DMS 273 treated with DMSO at 0.1 percent for 48 hours (cell line): Measurements from ENCODE around the gene RAB10.
"Not testable (repeated sequence)": the region's sequence is repeated elsewhere in the genome, so short reads cannot be mapped to it uniquely, and the experiment has no call there.

Experiments
- DNase-seq: peaks from one replicate; lab custom pipeline; 2025; lab: John Stamatoyannopoulos, UW

The RAB10 gene

DNA sequence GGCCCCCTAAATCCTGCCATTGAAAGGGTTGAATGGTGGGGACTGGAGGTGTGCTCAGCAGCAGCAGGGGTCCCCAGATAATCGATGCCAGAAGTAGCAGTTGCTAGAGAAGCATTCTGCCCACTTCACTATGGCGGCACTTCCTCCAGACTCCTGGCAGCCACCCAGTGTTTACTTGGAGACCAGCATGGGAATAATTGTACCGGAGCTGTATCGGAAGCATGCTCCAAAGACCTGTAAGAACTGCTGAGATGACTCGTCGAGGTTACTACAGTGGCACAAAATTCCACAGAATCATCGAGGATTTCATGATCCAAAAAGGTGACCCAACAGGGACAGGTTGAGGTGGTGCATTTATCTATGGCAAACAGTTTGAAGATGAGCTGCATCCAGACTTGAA is 128.0 kb downstream of the RAB10 start:
- DNase-seq, result no peak

DNA sequence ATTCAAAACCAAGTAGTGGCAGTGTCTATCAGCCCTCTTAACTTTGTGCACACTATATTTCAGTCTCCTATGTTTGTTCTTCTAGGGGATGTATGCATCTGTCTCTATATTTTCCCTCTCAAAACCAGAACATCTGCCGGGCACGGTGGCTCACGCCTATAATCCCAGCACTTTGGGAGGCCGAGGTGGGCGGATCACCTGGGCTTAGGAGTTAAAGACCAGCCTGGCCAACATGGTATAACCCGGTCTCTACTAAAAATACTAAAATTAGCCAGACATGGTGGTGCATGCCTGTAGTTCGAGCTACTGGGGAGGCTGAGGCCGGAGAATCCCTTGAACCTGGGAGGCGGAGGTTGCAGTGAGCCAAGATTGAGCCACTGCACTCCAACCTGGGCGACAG is 129.1 kb downstream of the RAB10 start:
- no peak for DNase-seq

DNA sequence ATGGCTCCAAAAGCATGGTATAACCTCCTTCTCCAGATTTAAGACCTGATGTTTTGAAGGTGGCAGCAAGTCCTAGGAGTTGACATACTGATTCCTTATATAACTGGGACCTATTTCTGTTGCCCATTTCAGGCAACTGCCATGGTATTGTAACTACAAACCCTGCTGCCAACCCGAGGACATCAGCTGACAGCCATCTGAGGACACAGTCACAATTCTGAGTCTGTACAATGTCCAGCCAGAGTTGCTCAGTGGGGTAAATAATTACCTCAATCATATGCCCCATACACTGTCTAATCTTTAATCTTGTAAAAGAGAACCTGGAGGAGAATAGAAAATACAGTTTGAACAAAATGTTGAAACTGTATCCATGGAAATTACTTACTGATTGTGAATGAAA is 130.3 kb downstream of the RAB10 start:
- no peak for DNase-seq

DNA sequence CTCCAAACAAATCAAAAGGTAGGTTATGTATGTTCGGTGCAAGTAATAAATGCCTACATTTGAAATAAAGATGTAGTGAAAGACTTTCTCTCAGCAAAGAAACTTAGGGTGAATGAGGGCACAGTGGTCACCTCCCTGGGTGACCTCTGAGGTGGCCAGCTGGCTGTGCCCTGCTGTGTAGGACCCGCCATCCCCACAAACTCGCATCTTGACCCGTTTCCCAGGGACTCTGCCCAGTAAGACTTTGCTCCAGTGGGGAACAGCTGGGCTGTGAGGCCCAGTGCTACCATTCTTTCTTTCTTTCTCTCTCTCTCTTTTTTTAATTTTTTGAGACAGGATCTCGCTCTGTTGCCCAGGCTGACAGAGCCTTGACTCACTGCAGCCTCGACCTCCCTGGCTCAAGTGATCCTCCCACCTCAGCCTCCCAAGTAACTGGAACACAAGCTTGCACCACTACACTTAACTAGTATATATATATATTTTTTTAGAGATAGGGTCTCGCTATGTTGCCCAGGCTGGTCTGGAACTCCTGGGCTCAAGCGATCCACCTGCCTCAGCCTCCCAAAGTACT is 130.8 kb downstream of the RAB10 start:
- no peak for DNase-seq

DNA sequence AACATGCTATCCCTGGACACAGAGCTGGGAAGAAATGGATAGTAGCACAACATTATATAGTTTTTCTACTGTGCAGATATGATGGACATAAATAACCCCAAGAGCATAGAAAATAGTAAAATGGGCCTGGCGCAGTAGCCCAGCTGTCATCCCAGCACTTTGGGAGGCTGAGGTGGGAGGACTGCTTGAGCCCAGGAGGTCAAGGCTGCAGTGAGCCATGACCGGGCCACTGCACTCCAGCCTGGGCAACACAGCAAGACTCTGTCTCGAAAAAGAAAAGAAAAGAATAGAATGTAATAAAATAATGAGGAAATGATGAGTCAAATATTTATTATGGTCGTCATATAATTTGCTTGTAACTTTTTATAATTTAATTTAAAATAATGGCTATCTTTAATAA is 131.5 kb downstream of the RAB10 start:
- no peak for DNase-seq

DNA sequence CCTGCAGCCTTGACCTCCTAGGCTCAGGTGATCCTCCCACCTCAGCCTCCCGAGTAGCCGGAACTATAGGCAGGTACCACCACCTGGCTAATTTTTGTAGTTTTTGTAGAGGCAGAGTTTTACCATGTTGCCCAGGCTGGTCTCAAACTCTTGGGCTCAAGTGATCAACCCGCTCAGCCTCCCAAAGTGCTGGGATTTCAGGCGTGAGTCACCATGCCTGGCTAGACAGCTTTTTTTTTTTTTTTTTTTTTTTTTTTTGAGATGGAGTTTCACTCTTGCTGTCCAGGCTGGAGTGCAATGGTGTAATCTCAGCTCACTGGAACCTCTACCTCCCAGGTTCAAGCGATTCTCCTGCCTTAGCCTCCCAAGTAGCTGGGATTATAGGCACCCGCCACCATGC is 132.7 kb downstream of the RAB10 start:
- DNase-seq, result not testable (repeated sequence)

DNA sequence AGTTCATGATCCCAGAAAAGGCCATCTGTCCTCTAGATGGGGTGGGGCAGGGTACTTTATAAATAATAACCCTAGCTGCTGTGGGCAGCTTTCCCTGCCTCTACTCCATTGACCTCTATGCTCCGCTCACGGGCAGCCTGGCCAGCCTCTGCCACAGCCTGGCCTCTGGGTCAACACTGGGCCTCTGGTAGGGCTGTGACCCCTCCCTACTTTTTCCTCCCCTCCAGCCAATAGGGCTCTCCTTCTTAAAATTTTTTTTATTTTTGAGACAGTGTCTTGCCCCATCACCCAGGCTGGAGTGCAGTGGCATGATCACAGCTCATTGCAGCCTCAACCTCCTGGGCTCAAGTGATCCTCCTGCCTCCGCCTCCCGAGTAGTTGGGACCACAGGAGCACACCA is 134.9 kb downstream of the RAB10 start:
- DNase-seq, result no peak

DNA sequence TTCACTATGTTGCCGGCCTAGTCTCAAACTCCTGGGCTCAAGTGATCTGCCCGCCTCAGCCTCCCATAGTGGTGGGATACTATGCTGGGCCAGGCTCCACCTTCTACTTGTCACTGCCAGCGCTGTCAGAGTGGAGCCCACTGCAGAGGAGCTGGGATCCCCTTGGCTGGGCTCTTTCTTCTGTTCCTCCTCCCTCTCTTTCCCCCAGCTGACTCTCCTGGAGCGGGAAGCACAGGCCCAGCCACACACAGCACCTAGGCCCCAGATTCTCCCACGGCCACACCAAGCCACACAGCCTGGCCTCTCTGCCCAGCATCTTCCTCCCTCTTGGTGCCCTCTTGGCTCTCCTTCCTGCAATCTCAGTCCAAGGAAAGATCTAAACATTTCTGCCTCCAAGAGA is 135.3 kb downstream of the RAB10 start:
- no peak for DNase-seq

DNA sequence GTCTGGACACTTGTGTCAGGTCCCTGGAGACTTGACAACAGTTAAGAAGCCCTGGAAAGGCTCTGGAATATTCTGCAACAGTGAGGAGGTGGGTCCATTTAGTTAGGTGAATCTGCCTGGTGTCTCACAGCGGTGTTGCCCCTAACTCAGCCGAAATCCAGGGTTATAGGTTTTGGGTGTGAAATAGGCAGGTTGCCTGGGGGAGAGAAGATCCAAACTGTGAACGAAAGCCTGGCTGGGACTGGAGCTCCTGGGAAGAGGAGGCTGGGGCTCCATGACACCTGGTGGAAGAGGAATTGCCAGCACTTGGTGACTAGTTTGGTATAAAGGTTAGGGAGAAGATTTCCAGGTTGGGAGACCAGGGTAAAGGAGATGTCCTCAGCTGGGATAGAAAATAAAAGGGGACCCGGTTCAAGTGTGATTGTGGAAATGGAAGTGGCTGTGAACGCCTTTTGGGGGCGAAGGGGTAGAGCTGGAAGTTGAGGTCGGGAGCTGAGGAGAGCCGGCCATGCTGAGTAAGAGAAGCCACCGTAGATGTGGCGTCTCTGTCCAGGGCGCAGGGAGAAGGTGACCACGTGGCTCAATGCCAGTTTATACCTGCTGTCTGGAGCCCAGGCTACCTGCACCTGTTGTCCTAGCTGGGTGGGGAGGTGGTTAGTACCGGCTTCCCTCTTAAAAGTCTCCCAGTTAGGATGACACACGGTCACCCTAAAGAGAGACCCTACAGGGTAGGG is 136.0 kb downstream of the RAB10 start:
- no peak for DNase-seq

DNA sequence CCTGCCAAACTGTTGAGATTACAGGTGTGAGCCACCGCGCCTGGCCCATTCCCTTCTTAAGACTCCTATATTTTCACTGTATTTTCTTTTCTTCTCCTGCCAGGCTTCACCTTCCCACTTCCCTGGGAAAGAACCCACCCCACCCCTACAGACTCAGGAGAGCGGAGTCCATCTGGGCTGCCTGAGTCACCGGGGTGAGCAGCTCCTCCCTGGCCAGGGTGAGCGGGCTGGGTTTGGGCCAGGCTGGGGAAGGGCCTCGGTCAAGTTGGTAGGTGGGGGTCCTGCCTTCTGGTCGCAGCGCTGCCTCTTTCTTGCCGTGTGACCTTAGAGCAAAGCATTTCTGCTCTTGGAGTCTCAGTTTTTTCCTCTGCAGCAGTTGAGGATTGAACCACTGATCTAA is 136.9 kb downstream of the RAB10 start:
- no peak for DNase-seq

DNA sequence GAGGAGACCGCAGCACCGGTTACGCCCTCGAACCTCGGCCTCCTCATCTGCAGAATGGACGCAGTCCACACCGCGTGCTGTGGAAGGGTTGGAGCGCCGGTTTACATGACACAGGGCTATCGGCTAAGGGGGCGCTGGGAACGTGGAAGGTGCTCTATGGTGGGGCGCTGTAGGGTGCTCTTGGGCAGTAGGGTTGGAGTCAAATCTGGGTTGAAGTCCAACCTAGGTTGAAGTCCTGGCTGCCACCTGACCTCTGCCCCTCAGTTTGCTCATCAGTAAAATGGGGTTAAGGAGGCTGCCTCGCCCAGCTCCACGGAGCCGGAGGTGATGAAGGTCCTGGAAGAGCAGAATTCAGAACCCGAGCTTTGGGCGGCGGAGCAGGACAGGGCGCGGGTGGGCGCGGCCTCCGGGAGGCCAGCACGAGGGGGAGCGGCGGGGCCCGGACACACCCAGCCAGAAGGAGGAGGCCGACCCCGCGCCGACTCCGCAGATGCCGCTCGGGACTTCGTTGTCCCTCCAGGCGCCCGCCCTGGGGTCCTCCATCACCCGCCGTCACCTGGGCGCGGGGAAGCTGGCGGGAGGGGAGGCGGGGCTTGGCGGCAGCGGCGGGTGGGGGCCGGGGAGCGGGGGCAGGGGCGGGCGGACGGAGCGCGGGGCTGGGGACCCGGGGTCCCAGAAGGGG is 138.4 kb downstream of the RAB10 start:
- DNase-seq, result no peak

DNA sequence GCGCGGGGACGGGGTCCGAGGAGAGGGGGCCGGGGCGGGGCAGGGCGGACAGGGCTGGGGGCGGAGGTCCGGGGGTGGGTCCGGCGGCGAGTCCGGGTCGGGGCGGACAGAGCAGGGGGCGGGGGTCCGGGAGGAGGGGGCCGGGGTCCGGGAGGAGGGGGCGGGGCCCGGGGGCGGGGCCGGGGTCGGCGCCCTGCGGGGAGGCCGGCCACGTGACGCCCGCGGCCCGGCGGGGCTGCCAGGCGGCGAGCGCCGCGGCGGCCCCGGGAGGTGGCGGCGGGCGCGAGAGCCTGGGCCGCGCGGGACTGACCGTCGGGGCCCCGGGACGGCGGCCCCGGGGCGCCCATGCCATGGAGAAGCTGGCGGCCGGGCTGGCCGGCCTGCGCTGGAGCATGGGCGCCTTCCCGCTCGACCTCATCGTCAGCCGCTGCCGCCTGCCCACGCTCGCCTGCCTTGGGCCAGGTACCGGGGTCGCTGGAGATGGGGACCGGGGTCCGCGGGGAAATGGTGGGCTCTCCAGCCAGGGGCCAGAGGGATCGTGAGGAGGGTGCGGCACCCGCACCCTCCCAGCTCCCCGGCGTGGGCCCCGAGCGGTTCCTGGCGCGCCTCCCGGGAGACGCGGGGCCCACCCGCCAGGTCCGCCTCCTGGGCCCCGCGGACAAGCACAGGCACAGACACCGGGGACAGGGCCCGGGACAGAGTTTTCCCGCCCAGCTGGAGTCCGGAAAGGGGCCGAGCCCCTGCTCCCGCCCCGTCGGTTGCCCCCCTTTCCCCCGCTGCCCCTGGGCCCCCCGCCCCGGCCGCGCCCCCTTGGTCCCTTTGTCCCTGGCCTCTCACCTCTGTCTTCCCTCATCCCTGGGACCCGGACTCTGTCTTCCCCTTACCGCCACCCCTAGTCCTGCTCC is 139.2 kb downstream of the RAB10 start, which contains the start of gene GAREM2:
TSS of gene GAREM2 (plus strand) at position 218 of the 905 bp plus-strand sequence. CDS start at position 351, 133 bp downstream.
- no peak for DNase-seq

DNA sequence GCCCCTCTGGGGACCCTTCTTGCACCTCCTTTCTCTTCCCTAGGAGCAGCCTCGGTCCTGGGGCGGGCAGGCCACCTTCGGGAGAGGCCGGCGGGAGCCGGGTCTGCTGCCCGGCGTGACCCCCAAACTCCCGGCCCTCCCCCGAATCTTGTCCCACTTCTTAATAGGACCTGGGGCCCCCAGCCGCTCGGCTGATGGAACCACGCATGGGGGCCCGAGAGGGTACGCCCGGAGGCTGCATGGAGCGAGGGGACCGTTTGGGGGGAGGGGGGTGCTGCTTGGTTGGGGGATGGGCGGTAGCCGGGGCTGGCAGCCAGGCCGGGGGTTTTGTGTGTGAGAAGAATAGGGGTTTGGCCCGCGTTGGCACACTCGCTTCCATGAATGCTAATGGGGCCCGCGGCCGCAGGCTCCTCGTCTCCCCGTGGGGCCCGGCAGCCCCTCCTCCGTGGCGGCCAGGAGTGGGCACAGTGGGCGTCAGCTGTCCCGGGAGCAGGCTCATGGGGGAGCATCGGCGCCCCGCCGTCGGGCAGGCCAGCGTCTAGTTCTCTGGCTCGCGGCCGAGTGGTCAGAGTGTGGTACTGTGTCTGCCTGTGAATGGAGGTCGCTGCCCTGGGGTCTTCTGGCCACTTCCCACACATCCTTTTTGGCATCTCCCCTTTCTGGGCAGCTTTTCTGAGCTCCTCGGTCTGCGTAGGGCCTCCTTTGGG is 140.0 kb downstream of the RAB10 start:
- DNase-seq, result no peak

DNA sequence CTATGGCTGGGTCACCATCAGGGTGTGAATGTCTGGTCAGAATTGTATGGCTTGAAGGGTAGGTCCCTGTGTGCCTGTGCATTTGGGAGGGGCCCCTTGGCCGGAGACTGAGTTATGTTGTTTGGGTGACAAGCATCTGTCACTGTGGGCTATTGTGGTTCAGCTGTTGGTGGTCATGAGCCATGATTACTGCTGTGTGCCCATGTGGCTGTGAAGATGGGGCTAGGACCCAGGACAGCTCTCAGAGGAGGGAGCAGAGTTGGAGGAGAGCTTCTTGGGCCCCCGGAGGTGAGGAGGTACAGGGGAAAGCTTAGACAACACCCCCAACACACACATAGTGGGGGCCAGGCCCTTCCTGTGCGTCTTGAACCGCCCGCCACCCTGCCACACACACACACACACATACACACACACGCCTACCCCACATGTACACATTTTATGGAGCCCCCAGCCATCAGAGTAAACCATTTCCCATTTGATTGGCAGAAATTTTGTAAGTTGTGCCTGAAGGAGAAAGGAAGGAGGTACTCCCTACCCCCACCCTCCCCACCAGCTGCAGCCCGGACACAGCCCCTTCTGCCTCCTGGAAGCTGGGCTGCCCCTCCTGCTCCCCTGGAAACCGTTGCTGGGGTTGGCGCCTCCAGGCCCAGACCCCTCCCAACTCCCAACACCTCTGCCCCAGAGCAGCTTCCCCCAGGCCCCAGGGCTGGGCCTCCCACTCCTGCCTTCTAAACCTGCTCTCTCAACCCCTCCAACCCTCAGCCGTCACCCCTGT is 141.0 kb downstream of the RAB10 start:
- no peak for DNase-seq

DNA sequence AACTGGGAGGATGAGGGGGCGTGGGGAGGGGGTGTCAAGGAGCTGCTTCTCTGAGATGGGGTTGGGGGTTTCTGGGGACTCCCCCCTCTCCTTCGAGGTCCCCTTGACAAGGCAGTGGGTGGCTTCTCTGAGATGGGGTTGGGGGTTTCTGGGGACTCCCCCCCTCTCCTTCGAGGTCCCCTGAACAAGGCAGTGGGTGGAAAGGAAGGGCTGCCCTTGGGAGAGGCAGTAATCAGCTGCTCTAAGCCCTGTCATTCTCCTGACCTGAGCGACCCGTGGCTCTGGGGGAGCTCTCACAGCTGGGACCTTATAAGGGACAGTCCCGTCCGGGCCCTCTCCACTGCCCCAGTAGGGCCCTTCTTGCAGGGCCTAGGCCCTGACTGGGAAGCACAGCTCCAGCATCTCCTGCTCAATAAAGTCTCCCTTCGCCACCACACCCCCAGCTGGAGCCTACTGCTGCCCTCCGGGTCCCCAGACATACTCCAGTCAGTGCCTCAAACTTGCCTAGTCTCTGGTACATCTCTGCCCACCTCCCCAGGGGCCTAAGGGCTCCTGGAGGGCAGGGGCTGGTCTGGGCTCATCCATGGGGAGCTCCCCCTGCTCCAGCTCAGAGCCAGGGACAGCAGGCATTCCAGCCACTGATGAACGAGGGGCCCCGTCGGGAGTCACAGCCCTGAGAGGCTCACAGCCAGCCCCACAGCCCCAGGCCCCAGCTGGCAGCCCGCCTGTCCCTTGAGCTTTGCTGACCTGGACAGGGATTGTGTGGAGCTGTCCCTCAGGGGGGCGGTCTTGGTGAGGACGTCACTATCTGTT is 141.8 kb downstream of the RAB10 start:
- no peak for DNase-seq

DNA sequence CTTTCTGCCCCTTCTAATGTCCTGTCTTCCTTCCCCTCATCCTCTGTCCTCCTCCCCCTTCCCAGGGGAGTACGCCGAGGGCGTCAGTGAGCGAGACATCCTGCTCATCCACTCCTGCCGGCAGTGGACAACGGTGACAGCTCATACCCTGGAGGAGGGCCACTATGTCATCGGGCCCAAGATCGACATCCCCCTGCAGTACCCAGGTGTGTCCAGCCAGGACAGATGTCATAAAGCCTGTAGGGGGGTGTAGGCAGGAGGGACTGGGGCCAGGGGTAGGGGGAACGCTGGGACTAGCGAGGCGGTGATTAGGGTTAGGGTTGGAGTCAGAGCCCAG is 142.4 kb downstream of the RAB10 start:
- no peak for DNase-seq

DNA sequence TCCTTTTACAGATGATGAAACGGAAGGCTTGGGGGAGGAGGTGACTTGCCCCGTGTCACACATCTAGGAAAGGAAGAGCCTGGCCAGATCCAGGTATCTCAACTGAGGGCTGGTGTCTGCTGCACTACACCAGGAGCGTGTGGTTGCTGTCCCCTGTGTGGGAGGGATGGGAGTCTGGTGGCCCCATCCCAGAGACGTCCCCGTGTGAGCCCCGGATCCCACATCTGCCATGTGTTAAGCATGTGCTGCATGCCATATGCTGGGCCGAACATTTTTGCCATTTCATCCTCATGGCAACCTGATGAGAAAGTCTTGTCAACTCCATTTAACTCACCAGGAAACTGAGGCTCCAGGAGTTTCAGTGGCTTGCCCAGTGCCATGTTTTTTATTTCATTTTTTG is 143.2 kb downstream of the RAB10 start:
- no peak for DNase-seq

DNA sequence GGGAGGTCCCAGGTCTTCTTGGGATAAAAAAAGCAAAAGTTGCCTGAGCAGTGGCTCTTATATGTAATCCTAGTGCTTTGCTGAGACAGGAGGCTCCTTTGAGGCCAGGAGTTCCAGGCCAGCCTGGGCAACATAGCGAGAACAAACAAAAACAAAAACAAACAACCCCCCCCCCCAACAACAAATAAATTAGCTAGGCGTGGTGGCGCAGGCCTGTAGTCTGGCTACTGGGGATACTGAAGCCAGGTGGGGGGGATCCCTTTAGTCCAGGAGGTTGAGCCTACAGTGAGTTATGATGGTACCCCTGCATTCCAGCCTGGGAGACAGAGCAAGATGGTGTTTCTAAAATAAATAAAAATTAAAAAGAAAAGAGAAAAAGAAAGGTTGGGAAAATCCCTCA is 144.4 kb downstream of the RAB10 start:
- no peak for DNase-seq

DNA sequence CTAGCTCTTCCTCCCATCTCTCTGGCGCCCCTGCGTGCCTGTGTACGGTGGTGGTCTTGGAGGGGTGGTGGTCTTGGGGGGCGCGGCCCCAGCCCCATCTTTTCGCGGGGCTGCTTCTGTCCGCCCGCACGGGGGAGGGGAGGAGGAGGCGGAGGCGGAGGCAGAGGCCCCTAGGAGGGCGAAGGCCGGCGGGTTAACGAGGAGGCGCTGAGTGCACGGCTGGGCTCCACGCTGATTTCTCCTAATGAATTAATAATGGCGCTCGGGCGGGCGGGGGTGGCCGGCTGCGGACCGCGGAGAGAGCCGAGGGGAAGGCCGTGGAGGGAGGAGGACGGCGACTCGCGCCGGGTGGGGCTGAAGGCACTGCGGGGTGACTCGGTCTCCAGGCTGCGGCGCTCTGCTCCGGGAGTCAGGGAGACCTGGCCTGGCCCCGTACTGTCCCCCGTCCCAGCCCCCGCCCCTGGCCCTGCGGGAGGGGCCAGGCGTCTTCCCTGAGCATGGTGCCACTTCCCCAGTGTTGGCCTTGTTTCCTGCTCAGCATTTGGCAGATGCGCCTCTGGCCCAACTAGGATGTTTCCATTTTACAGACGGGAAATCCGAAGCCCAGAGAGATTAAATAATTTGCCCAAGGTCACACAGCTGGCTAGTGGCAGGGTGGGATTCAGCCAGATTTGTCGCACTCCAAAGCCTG is 145.0 kb downstream of the RAB10 start:
- no peak for DNase-seq
